Measurements from ENCODE around the gene LEF1.

Gene LEF1

GRCh38 chr4:108109997-108110416 is 58.7 kb downstream of the LEF1 start:
- Histone ChIP-seq H3K9ac (ENCODE audit: low read depth, low read length) (no peak overlapping the region), H3K4me1 (ENCODE audit: control insufficient read depth, insufficient read depth, low read length) (peaks cover 50% of the 10 kb centered on the region), H3K27me3 (ENCODE audit: control insufficient read depth, insufficient read depth, low read length) (peaks cover 2% of the 10 kb centered on the region; the same call in 1 of the 2 replicates), H3K27ac (ENCODE audit: low read depth, low read length) (no peak overlapping the region), H3K9me3 (ENCODE audit: control insufficient read depth, insufficient read depth, low read length) (no peaks in the 10 kb centered on the region), H3K36me3 (ENCODE audit: control insufficient read depth, insufficient read depth, low read length) (no peaks in the 10 kb centered on the region), H3K4me3 (ENCODE audit: low read depth, low read length) (no peak overlapping the region)

GRCh38 chr4:108109111-108109510 is 59.6 kb downstream of the LEF1 start:
- no peak overlapping the region for H3K27ac ChIP-seq (ENCODE audit: low read depth, low read length)
- no peaks in the 10 kb centered on the region for H3K36me3 ChIP-seq (ENCODE audit: control insufficient read depth, insufficient read depth, low read length)
- H3K9me3 ChIP-seq (ENCODE audit: control insufficient read depth, insufficient read depth, low read length), result no peaks in the 10 kb centered on the region
- H3K27me3 ChIP-seq (ENCODE audit: control insufficient read depth, insufficient read depth, low read length), result peaks cover 2% of the 10 kb centered on the region; the same call in 1 of the 2 replicates
- H3K4me1 ChIP-seq (ENCODE audit: control insufficient read depth, insufficient read depth, low read length), result peaks cover 42% of the 10 kb centered on the region
- H3K4me3 ChIP-seq (ENCODE audit: low read depth, low read length), result no peak overlapping the region
- H3K9ac ChIP-seq (ENCODE audit: low read depth, low read length), result no peak overlapping the region

- Histone ChIP-seq H3K36me3 (ENCODE audit: control insufficient read depth, insufficient read depth, low read length) (no peaks in the 10 kb centered on the region), H3K27ac (ENCODE audit: low read depth, low read length) (no peak overlapping the region), H3K4me3 (ENCODE audit: low read depth, low read length) (no peak overlapping the region), H3K9me3 (ENCODE audit: control insufficient read depth, insufficient read depth, low read length) (no peaks in the 10 kb centered on the region), H3K4me1 (ENCODE audit: control insufficient read depth, insufficient read depth, low read length) (peaks cover 30% of the 10 kb centered on the region), H3K27me3 (ENCODE audit: control insufficient read depth, insufficient read depth, low read length) (peaks cover 2% of the 10 kb centered on the region; the same call in 1 of the 2 replicates), H3K9ac (ENCODE audit: low read depth, low read length) (no peak overlapping the region)
Measured at GRCh38 chr4:108107729-108108382, 60.9 kb downstream of the LEF1 start.

- H3K9me3 ChIP-seq (ENCODE audit: control insufficient read depth, insufficient read depth, low read length), result no peaks in the 10 kb centered on the region
- H3K36me3 ChIP-seq (ENCODE audit: control insufficient read depth, insufficient read depth, low read length), result no peaks in the 10 kb centered on the region
- H3K4me3 ChIP-seq (ENCODE audit: low read depth, low read length), result no peak overlapping the region
- H3K27me3 ChIP-seq (ENCODE audit: control insufficient read depth, insufficient read depth, low read length), result peaks cover 2% of the 10 kb centered on the region; the same call in 1 of the 2 replicates
- peaks cover 28% of the 10 kb centered on the region for H3K4me1 ChIP-seq (ENCODE audit: control insufficient read depth, insufficient read depth, low read length)
- no peak overlapping the region for H3K9ac ChIP-seq (ENCODE audit: low read depth, low read length)
- no peak overlapping the region for H3K27ac ChIP-seq (ENCODE audit: low read depth, low read length)
Measured at GRCh38 chr4:108107101-108107500, 61.6 kb downstream of the LEF1 start.

GRCh38 chr4:108106186-108106585 is 62.5 kb downstream of the LEF1 start:
- H3K36me3 ChIP-seq (ENCODE audit: control insufficient read depth, insufficient read depth, low read length), result no peaks in the 10 kb centered on the region
- no peak overlapping the region for H3K27ac ChIP-seq (ENCODE audit: low read depth, low read length)
- peaks cover 2% of the 10 kb centered on the region; the same call in 1 of the 2 replicates for H3K27me3 ChIP-seq (ENCODE audit: control insufficient read depth, insufficient read depth, low read length)
- peaks cover 26% of the 10 kb centered on the region for H3K4me1 ChIP-seq (ENCODE audit: control insufficient read depth, insufficient read depth, low read length)
- no peak overlapping the region for H3K9ac ChIP-seq (ENCODE audit: low read depth, low read length)
- H3K9me3 ChIP-seq (ENCODE audit: control insufficient read depth, insufficient read depth, low read length), result no peaks in the 10 kb centered on the region
- no peak overlapping the region for H3K4me3 ChIP-seq (ENCODE audit: low read depth, low read length)

GRCh38 chr4:108103099-108103862 is 65.5 kb downstream of the LEF1 start:
- no peaks in the 10 kb centered on the region for H3K4me1 ChIP-seq (ENCODE audit: control insufficient read depth, insufficient read depth, low read length)
- no peak overlapping the region for H3K4me3 ChIP-seq (ENCODE audit: low read depth, low read length)
- no peaks in the 10 kb centered on the region for H3K36me3 ChIP-seq (ENCODE audit: control insufficient read depth, insufficient read depth, low read length)
- no peak overlapping the region for H3K9ac ChIP-seq (ENCODE audit: low read depth, low read length)
- H3K27me3 ChIP-seq (ENCODE audit: control insufficient read depth, insufficient read depth, low read length), result peaks cover 2% of the 10 kb centered on the region; the same call in 1 of the 2 replicates
- no peaks in the 10 kb centered on the region for H3K9me3 ChIP-seq (ENCODE audit: control insufficient read depth, insufficient read depth, low read length)
- H3K27ac ChIP-seq (ENCODE audit: low read depth, low read length), result no peak overlapping the region

- Histone ChIP-seq H3K36me3 (ENCODE audit: control insufficient read depth, insufficient read depth, low read length) (no peaks in the 10 kb centered on the region), H3K9me3 (ENCODE audit: control insufficient read depth, insufficient read depth, low read length) (no peaks in the 10 kb centered on the region), H3K27me3 (ENCODE audit: control insufficient read depth, insufficient read depth, low read length) (no peaks in the 10 kb centered on the region), H3K9ac (ENCODE audit: low read depth, low read length) (no peak overlapping the region), H3K27ac (ENCODE audit: low read depth, low read length) (no peak overlapping the region), H3K4me3 (ENCODE audit: low read depth, low read length) (no peak overlapping the region), H3K4me1 (ENCODE audit: control insufficient read depth, insufficient read depth, low read length) (no peaks in the 10 kb centered on the region)
Measured at GRCh38 chr4:108100827-108101226, 67.9 kb downstream of the LEF1 start.

- no peaks in the 10 kb centered on the region for H3K9me3 ChIP-seq (ENCODE audit: control insufficient read depth, insufficient read depth, low read length)
- no peak overlapping the region for H3K9ac ChIP-seq (ENCODE audit: low read depth, low read length)
- H3K36me3 ChIP-seq (ENCODE audit: control insufficient read depth, insufficient read depth, low read length), result no peaks in the 10 kb centered on the region
- peaks cover 3% of the 10 kb centered on the region; the same call in 1 of the 2 replicates for H3K4me1 ChIP-seq (ENCODE audit: control insufficient read depth, insufficient read depth, low read length)
- H3K27me3 ChIP-seq (ENCODE audit: control insufficient read depth, insufficient read depth, low read length), result no peaks in the 10 kb centered on the region
- no peak overlapping the region for H3K27ac ChIP-seq (ENCODE audit: low read depth, low read length)
- no peak overlapping the region for H3K4me3 ChIP-seq (ENCODE audit: low read depth, low read length)
Measured at GRCh38 chr4:108099838-108100237, 68.9 kb downstream of the LEF1 start.

GRCh38 chr4:108097990-108098553 is 70.7 kb downstream of the LEF1 start:
- Histone ChIP-seq H3K27ac (ENCODE audit: low read depth, low read length) (no peak overlapping the region), H3K9me3 (ENCODE audit: control insufficient read depth, insufficient read depth, low read length) (no peaks in the 10 kb centered on the region), H3K9ac (ENCODE audit: low read depth, low read length) (no peak overlapping the region), H3K4me3 (ENCODE audit: low read depth, low read length) (no peak overlapping the region), H3K36me3 (ENCODE audit: control insufficient read depth, insufficient read depth, low read length) (no peaks in the 10 kb centered on the region), H3K27me3 (ENCODE audit: control insufficient read depth, insufficient read depth, low read length) (no peaks in the 10 kb centered on the region), H3K4me1 (ENCODE audit: control insufficient read depth, insufficient read depth, low read length) (peaks cover 5% of the 10 kb centered on the region; the same call in 1 of the 2 replicates)

GRCh38 chr4:108094923-108095482 is 73.7 kb downstream of the LEF1 start:
- peaks cover 5% of the 10 kb centered on the region; the same call in 1 of the 2 replicates for H3K4me1 ChIP-seq (ENCODE audit: control insufficient read depth, insufficient read depth, low read length)
- no peak overlapping the region for H3K27ac ChIP-seq (ENCODE audit: low read depth, low read length)
- no peaks in the 10 kb centered on the region for H3K9me3 ChIP-seq (ENCODE audit: control insufficient read depth, insufficient read depth, low read length)
- no peak overlapping the region for H3K4me3 ChIP-seq (ENCODE audit: low read depth, low read length)
- H3K36me3 ChIP-seq (ENCODE audit: control insufficient read depth, insufficient read depth, low read length), result no peaks in the 10 kb centered on the region
- H3K27me3 ChIP-seq (ENCODE audit: control insufficient read depth, insufficient read depth, low read length), result peaks cover 4% of the 10 kb centered on the region; the same call in 1 of the 2 replicates
- no peak overlapping the region for H3K9ac ChIP-seq (ENCODE audit: low read depth, low read length)

Data from HUES48 (cell line).